Muscle of leg (tissue), 11 donors: ENCODE measurements around the gene SEZ6L. TPM values are rescaled to one million over a fixed set of nuclear protein-coding genes. Genes with fewer than 3 reads are reported as not detected.

Experiments
- DNase-seq: peaks from one replicate; pipeline ENCODE4 v3.0.0; 2013
- H3K27ac ChIP-seq: one replicate; pipeline ENCODE4 v1.5.1; 2013; ENCODE audit warnings: mild to moderate bottlenecking, low read length, control low read depth
- H3K27me3 ChIP-seq: one replicate; pipeline ENCODE4 v1.6.1; 2013; ENCODE audit warnings: low read length; ENCODE audit not compliant: control insufficient read depth, insufficient read depth
- H3K36me3 ChIP-seq: one replicate; pipeline ENCODE4 v1.6.1; 2013; ENCODE audit warnings: low read length; ENCODE audit not compliant: control insufficient read depth, insufficient read depth
- H3K4me1 ChIP-seq: one replicate; pipeline ENCODE4 v1.6.1; 2013; ENCODE audit warnings: low read length; ENCODE audit not compliant: control insufficient read depth, insufficient read depth
- H3K4me3 ChIP-seq: one replicate; pipeline ENCODE4 v1.5.1; 2013; ENCODE audit warnings: low read length, control low read depth
- H3K9me3 ChIP-seq: replicated peaks from 2 replicates; pipeline ENCODE4 v1.6.1; 2013; ENCODE audit warnings: low read depth, low read length; ENCODE audit not compliant: control insufficient read depth
- WGBS: methylation state at CpG from one replicate; pipeline ENCODE4 v1.1.5; 2013; ENCODE audit warnings: missing lambda C conversion rate; ENCODE audit not compliant: insufficient coverage; 5-methylcytosine and 5-hydroxymethylcytosine counted together
- polyA plus RNA-seq, 8 donors: library from polyadenylated mRNA; unstranded; fragments of 120-200 nt; gene quantifications; one replicate each; pipeline versions ENCODE4 v1.2.1 to v1.2.3, GENCODE V29; 2013; ENCODE audit warnings: inconsistent platforms in 1 of 8, low replicate concordance in 1 of 8; ENCODE audit not compliant: insufficient read length in 8 of 8, insufficient read depth in 1 of 8
- total RNA-seq: library from RNA; stranded (reverse); fragments of 120-200 nt; gene quantifications from one replicate; pipeline ENCODE4 v1.2.4, GENCODE V29; 2013

The SEZ6L gene
- total and polyA plus RNA-seq, 9 donors = 0.17 to 0.86 (median 0.37) TPM

GRCh38 chr22:26364066-26365015 is 195.1 kb downstream of the SEZ6L start:
- peaks cover 14% of the 10 kb centered on the region for H3K27me3 ChIP-seq
- peak; percentile 80 for DNase-seq
- H3K36me3 ChIP-seq = no peaks in the 10 kb centered on the region
- WGBS = 11% methylated on average over 3 of the region's 12 CpGs
- H3K27ac ChIP-seq = no peak overlapping the region
- H3K4me1 ChIP-seq = no peaks in the 10 kb centered on the region
- no peak overlapping the region for H3K4me3 ChIP-seq
- no peaks in the 10 kb centered on the region for H3K9me3 ChIP-seq

- H3K27me3 ChIP-seq = peaks cover 3% of the 10 kb centered on the region
- H3K36me3 ChIP-seq = no peaks in the 10 kb centered on the region
- no peak overlapping the region for H3K27ac ChIP-seq
- H3K9me3 ChIP-seq = no peaks in the 10 kb centered on the region
- H3K4me3 ChIP-seq = no peak overlapping the region
- WGBS = 37% methylated on average over 4 of the region's 19 CpGs
- peak; percentile 46 for DNase-seq
- H3K4me1 ChIP-seq = no peaks in the 10 kb centered on the region
Observed at GRCh38 chr22:26367402-26368245, 198.4 kb downstream of the SEZ6L start.

- peaks cover 9% of the 10 kb centered on the region for H3K4me1 ChIP-seq
- H3K9me3 ChIP-seq = no peaks in the 10 kb centered on the region
- no peak for DNase-seq
- peaks cover 2% of the 10 kb centered on the region for H3K27me3 ChIP-seq
- H3K27ac ChIP-seq = no peak overlapping the region
- no CpG with 5 or more reads among the region's 4 CpGs for WGBS
- H3K4me3 ChIP-seq = no peak overlapping the region
- H3K36me3 ChIP-seq = no peaks in the 10 kb centered on the region
Observed at GRCh38 chr22:26372890-26373289, 203.6 kb downstream of the SEZ6L start.

- peak; percentile 30 for DNase-seq
- H3K9me3 ChIP-seq = no peaks in the 10 kb centered on the region
- H3K27me3 ChIP-seq = peaks cover 8% of the 10 kb centered on the region
- no peak overlapping the region for H3K27ac ChIP-seq
- H3K4me3 ChIP-seq = no peak overlapping the region
- 16% methylated on average over 8 of the region's 10 CpGs for WGBS
- H3K4me1 ChIP-seq = peaks cover 9% of the 10 kb centered on the region
- no peaks in the 10 kb centered on the region for H3K36me3 ChIP-seq
Observed at GRCh38 chr22:26374391-26375026, 205.2 kb downstream of the SEZ6L start.

GRCh38 chr22:26377170-26377830 is 208.0 kb downstream of the SEZ6L start:
- Histone ChIP-seq H3K27ac (no peak overlapping the region), H3K4me1 (peaks cover 9% of the 10 kb centered on the region), H3K27me3 (peaks cover 8% of the 10 kb centered on the region), H3K4me3 (no peak overlapping the region), H3K36me3 (no peaks in the 10 kb centered on the region), H3K9me3 (no peaks in the 10 kb centered on the region)
- peak; percentile 48 for DNase-seq
- WGBS = 3% methylated on average over 6 of the region's 15 CpGs

GRCh38 chr22:26380072-26380830 is 211.0 kb downstream of the SEZ6L start:
- H3K4me1 ChIP-seq = peaks cover 3% of the 10 kb centered on the region
- no peak overlapping the region for H3K4me3 ChIP-seq
- no peaks in the 10 kb centered on the region for H3K36me3 ChIP-seq
- WGBS = 88% methylated on average over 4 of the region's 10 CpGs
- H3K9me3 ChIP-seq = no peaks in the 10 kb centered on the region
- peaks cover 8% of the 10 kb centered on the region for H3K27me3 ChIP-seq
- no peak for DNase-seq
- H3K27ac ChIP-seq = no peak overlapping the region

GRCh38 chr22:26382782-26383181 is 213.5 kb downstream of the SEZ6L start:
- H3K4me3 ChIP-seq = no peak overlapping the region
- H3K4me1 ChIP-seq = no peaks in the 10 kb centered on the region
- H3K36me3 ChIP-seq = no peaks in the 10 kb centered on the region
- H3K27ac ChIP-seq = no peak overlapping the region
- H3K27me3 ChIP-seq = peaks cover 6% of the 10 kb centered on the region
- WGBS = no CpG with 5 or more reads among the region's 3 CpGs
- no peak for DNase-seq
- H3K9me3 ChIP-seq = no peaks in the 10 kb centered on the region

- Histone ChIP-seq H3K27ac (no peak overlapping the region), H3K4me3 (no peak overlapping the region), H3K9me3 (no peaks in the 10 kb centered on the region), H3K36me3 (no peaks in the 10 kb centered on the region), H3K4me1 (no peaks in the 10 kb centered on the region), H3K27me3 (peaks cover 2% of the 10 kb centered on the region)
- WGBS = 42% methylated on average over 3 of the region's 7 CpGs
- DNase-seq = no peak
Observed at GRCh38 chr22:26383968-26384556, 214.8 kb downstream of the SEZ6L start.

- H3K4me3 ChIP-seq = no peak overlapping the region
- DNase-seq = no peak
- WGBS = no CpG with 5 or more reads among the region's 1 CpG
- no peaks in the 10 kb centered on the region for H3K36me3 ChIP-seq
- no peaks in the 10 kb centered on the region for H3K9me3 ChIP-seq
- no peaks in the 10 kb centered on the region for H3K4me1 ChIP-seq
- no peaks in the 10 kb centered on the region for H3K27me3 ChIP-seq
- no peak overlapping the region for H3K27ac ChIP-seq
Observed at GRCh38 chr22:26385164-26385563, 215.9 kb downstream of the SEZ6L start.
